Activated naive CD4-positive, alpha-beta T cell treated with anti-CD3 and anti-CD28 coated beads, Interleukin-2, amount 10 ng/mL, durations not matched to agents 7 days and 5 days (primary cell): ENCODE data around the gene PRMT6.
"Not testable (repeated sequence)": the region's sequence is repeated elsewhere in the genome, so short reads cannot be mapped to it uniquely, and the experiment has no call there.

ENCODE experiments used
- CTCF ChIA-PET: fragments of 350-600 bp; sonication (Branson Sonifier 250); formaldehyde crosslinking; loops from one replicate; lab custom pipeline; 2021; ENCODE audit warnings: antibody characterized with exemption; lab: Charles Lee
- DNase-seq: peaks from one replicate; pipeline ENCODE4 v3.0.0-alpha.2; 2020
- H3K27ac Mint-ChIP-seq: one replicate; pipeline ENCODE4 v1.8.0; 2021; ENCODE audit warnings: mild to moderate bottlenecking, moderate library complexity, mixed read lengths
- H3K27me3 Mint-ChIP-seq: one replicate; pipeline ENCODE4 v1.8.0; 2021; ENCODE audit warnings: mild to moderate bottlenecking, mixed read lengths
- H3K36me3 Mint-ChIP-seq: one replicate; pipeline ENCODE4 v1.8.0; 2021; ENCODE audit warnings: mixed read lengths
- H3K4me1 Mint-ChIP-seq: one replicate; pipeline ENCODE4 v1.8.0; 2021; ENCODE audit warnings: mixed read lengths
- H3K4me3 Mint-ChIP-seq: one replicate; pipeline ENCODE4 v1.8.0; 2021; ENCODE audit warnings: mild to moderate bottlenecking, moderate library complexity, mixed read lengths
- H3K9me3 Mint-ChIP-seq: one replicate; pipeline ENCODE4 v1.8.0; 2021; ENCODE audit warnings: mixed read lengths

Gene PRMT6

DNA sequence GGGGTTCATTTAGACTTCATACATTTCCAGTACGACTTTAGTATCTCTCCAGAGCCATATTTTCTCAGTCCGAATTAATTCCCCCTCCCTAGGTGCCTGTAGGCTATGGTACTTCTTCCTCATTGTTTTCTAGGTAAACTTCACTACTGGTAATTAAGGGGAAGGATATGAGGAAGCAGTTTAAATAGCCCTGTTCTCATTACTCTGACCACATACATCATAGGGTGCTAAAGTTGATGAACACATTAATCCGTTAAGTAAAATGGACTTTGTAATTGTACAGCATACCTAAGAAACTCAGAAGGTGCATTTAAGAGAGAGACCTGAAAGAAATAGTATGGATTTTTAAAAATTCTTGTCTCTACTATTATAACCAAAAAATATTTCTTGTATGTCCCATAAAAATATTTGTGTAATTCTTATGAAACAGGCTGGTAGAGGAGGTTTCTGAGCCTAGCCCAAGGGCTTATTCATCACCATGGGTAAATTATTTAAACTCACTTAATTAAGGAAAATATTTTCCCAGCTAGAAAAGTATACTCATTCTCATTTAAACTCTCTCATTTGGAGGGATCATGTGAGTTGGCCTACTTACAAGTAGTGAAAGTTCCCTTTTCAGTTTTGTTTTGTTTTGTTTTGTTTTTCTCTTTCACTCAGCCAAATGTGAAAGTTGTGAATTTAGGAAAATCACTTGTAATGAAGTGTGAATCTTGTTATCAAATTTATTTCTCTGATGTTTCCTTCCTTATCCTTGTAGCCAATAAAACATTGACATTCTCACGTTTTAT is 2.0 kb downstream of the PRMT6 start:
- H3K9me3 Mint-ChIP-seq = no peaks in the 10 kb centered on the region
- CTCF ChIA-PET = no interaction called here
- peaks cover 30% of the 10 kb centered on the region for H3K4me1 Mint-ChIP-seq
- H3K27me3 Mint-ChIP-seq = no peaks in the 10 kb centered on the region
- H3K4me3 Mint-ChIP-seq = peak overlapping the region; percentile 90
- no peak for DNase-seq
- peaks cover 25% of the 10 kb centered on the region for H3K36me3 Mint-ChIP-seq
- no peak overlapping the region for H3K27ac Mint-ChIP-seq

DNA sequence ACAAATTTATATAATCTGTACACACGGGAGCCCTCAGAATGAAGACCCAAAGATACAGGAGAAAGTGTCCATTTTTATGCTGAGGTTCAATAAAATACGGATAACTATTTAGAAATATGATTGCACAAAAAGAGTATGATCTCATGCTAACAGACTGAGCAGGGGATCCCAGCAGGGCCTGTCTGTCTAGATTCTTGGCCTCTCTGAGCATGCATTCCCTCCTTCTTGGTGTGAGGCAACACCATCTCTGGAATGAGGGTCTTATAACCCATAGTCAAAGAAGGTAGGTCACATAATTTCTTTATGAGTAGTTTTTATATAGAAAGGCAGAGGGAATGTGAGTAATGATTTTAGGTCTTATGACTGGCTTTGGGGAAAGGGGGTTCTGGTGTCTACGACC is 5.4 kb downstream of the PRMT6 start:
- H3K27ac Mint-ChIP-seq = no peak overlapping the region
- CTCF ChIA-PET = no interaction called here
- H3K4me3 Mint-ChIP-seq = no peak overlapping the region
- no peak for DNase-seq
- no peaks in the 10 kb centered on the region for H3K9me3 Mint-ChIP-seq
- H3K36me3 Mint-ChIP-seq = peaks cover 22% of the 10 kb centered on the region
- H3K27me3 Mint-ChIP-seq = no peaks in the 10 kb centered on the region
- peaks cover 19% of the 10 kb centered on the region for H3K4me1 Mint-ChIP-seq

DNA sequence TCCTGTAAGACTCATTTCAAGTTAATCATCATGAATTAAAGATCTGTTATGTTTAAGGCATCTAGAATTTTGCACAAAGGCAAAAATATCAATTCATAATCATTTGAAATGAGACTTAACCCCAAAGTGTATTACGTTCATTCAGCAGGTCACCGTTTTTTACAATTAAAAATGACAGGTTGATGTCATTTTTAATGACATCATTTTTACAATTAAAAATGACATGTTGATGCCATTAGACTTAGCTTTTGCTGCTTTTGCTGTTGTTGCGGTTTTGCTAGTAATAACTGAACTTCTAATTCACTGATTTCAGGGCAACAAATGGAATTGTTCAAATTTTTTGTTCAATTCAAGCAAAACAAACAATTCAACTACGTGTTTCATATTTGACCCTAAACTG is 17.0 kb downstream of the PRMT6 start:
- Mint-ChIP-seq H3K36me3 (no peaks in the 10 kb centered on the region), H3K4me3 (no peak overlapping the region), H3K4me1 (no peaks in the 10 kb centered on the region), H3K9me3 (no peaks in the 10 kb centered on the region), H3K27me3 (no peaks in the 10 kb centered on the region), H3K27ac (no peak overlapping the region)
- CTCF ChIA-PET = no interaction called here
- DNase-seq = no peak

DNA sequence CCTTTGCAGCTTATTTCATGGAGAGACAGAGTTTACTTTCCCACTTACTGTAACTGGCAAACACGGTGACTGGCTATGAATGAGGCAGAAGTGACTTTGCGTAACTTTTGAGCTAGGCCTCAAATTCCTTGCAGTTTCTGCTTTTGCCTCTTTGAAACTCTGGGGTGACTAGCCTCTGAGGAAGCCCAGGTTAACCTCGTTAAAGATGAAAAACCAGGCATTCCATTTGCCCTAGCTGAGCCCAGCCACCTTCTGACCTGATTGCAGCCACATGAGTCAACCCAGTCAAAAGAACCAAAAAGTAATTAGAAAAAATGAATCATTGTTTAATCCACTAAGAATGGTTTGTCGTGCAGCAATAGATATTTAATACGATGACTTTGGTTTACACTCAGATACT is 20.4 kb downstream of the PRMT6 start:
- Mint-ChIP-seq H3K27ac (no peak overlapping the region), H3K36me3 (no peaks in the 10 kb centered on the region), H3K9me3 (no peaks in the 10 kb centered on the region), H3K4me3 (no peak overlapping the region), H3K4me1 (no peaks in the 10 kb centered on the region), H3K27me3 (peaks cover 4% of the 10 kb centered on the region)
- CTCF ChIA-PET = no interaction called here
- DNase-seq = no peak

DNA sequence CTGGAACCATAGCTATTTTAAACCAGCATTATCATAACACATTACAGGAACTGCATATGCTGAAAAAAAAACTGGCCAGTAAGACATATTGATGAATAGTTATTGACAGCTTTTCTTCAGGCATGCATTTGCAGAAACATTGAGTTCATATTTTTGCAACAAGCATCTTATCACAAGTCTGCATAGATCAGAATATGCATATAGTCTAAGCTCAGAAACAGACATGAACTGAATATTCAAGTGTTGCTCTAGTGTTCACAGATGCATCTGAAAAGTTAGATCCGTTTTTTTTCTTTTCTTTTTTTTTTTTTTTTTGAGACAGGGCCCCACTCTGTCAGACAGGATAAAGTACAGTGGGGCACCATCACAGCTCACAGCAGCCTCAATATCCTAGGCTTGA is 22.8 kb downstream of the PRMT6 start:
- Mint-ChIP-seq H3K36me3 (no peaks in the 10 kb centered on the region), H3K27me3 (peaks cover 4% of the 10 kb centered on the region), H3K27ac (no peak overlapping the region), H3K4me1 (no peaks in the 10 kb centered on the region), H3K4me3 (no peak overlapping the region), H3K9me3 (no peaks in the 10 kb centered on the region)
- no peak for DNase-seq
- CTCF ChIA-PET = interaction anchor here (0.7 kb wide), 1 partner anchor 105 kb away, joined by 4 read pairs; no protein-coding TSS in a partner anchor

DNA sequence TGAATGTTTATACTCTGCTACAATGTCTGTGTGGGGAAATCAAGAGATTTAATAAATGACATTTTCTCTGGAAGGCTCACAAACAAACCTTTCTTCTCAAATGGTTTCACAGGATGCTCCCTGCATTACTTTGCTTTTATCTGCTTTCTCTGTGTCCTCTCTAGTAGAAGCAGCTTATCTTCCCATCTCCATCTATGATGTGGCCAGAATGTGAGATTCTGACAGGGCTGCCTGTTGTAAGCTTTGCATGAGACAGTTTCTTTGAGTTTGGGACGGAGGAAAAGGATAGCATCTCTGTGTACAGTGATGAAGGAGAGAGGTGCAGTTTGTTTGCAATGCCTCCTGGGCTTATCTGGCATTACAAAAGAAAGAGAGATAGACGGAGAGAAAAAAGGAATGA is 24.6 kb downstream of the PRMT6 start:
- DNase-seq = no peak
- Mint-ChIP-seq H3K9me3 (no peaks in the 10 kb centered on the region), H3K27ac (no peak overlapping the region), H3K4me1 (no peaks in the 10 kb centered on the region), H3K4me3 (no peak overlapping the region), H3K27me3 (peaks cover 4% of the 10 kb centered on the region), H3K36me3 (no peaks in the 10 kb centered on the region)
- CTCF ChIA-PET = no interaction called here

DNA sequence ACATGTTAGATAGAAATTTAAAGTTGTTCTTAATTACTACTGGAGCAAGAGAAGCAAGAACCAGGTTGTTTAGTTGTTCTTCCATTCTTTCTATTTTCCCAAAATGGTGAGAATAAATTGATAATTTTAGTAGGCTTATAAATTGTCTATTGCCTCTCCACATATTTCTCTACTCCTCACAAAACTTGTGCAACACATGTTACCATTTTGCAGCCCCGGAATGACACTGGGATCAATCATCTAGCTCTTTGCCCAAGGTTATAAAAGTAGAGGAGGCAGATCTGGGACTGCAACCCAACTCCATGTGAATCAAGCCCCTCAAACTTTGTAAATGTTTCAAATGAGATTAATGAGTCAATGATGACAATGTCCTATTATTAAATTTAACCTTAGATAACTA is 34.9 kb downstream of the PRMT6 start:
- Mint-ChIP-seq H3K36me3 (no peaks in the 10 kb centered on the region), H3K27ac (no peak overlapping the region), H3K4me3 (no peak overlapping the region), H3K4me1 (no peaks in the 10 kb centered on the region), H3K9me3 (no peaks in the 10 kb centered on the region), H3K27me3 (no peaks in the 10 kb centered on the region)
- DNase-seq = no peak
- CTCF ChIA-PET = no interaction called here

DNA sequence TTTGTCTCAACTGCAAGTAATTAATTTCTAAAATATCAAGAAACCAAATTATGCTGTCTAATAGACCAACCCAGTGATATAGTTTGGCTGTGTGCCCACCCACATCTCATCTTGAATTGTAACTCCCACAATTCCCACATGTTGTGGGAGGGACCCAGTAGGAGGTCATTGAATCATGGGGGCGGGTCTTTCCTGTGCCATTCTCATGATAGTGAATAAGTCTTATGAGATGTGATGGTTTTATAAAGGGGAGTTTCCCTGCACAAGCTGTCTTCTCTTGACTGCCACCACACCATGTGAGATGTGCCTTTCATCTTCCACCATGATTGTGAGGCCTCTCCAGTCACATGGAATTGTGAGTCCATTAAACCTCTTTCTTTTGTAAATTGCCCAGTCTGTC is 36.9 kb downstream of the PRMT6 start:
- CTCF ChIA-PET, DNase-seq, H3K9me3 Mint-ChIP-seq, H3K4me3 Mint-ChIP-seq, H3K4me1 Mint-ChIP-seq, H3K27me3 Mint-ChIP-seq, H3K27ac Mint-ChIP-seq, H3K36me3 Mint-ChIP-seq: not testable (repeated sequence)

DNA sequence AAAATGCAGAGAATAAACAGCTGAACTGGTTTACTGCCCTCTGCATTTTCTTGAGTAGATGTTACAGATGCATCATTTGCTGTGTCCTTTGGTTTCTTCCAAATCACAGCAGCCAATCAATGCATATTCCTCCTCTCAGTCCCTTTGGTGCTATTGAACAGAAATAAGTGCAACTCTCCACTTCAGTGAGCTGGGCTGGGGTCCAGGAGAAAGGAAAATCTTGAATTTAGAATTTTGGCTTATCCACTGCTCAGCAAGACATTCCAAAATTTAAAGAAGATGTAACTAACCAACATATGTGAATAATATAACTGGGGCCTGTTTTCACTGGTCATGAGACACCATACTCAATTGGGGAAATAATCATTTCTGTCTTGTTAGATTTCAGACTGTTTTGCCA is 39.2 kb downstream of the PRMT6 start:
- H3K4me3 Mint-ChIP-seq = no peak overlapping the region
- no peak overlapping the region for H3K27ac Mint-ChIP-seq
- CTCF ChIA-PET = no interaction called here
- no peaks in the 10 kb centered on the region for H3K4me1 Mint-ChIP-seq
- H3K27me3 Mint-ChIP-seq = no peaks in the 10 kb centered on the region
- no peaks in the 10 kb centered on the region for H3K9me3 Mint-ChIP-seq
- no peak for DNase-seq
- no peaks in the 10 kb centered on the region for H3K36me3 Mint-ChIP-seq

DNA sequence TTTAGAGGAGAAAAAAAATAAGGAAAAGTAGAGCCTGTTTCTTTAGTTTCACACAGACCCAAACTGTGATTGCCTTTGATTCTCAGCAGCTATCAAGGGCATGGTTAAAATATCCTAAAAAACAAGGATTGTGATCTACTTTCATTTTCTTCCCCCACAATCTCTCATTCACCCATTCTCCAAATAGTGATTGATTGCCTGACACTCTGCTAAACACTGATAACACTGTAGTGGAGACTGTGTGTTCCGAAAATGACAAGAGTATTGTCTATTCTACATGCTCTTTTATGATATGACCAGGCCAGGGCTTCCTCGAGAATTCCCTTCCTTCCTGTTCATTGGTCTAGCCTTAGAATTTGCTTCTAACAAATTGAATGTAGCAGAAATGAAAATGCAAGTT is 40.2 kb downstream of the PRMT6 start:
- CTCF ChIA-PET = no interaction called here
- Mint-ChIP-seq H3K27me3 (no peaks in the 10 kb centered on the region), H3K4me3 (no peak overlapping the region), H3K4me1 (no peaks in the 10 kb centered on the region), H3K36me3 (no peaks in the 10 kb centered on the region), H3K27ac (no peak overlapping the region), H3K9me3 (no peaks in the 10 kb centered on the region)
- DNase-seq = no peak

DNA sequence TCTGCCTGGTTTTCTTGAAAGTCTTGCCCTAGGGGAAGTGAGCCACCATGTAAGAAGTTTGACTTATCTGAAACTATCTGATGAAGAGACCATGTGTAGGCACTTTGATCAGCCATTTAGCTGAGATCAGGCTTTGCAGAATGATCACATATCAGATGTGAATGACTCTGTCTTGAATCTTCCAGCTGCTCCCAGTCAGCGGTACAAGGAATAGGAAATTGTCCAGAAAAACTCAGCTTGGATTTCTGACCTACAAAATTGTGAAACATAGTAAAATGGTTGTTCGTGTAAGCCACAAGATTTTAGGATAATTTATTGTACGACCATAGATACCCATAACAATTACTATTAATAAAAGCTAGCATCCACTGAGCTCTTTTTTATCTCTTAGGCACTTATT is 42.5 kb downstream of the PRMT6 start:
- DNase-seq = no peak
- no peaks in the 10 kb centered on the region for H3K9me3 Mint-ChIP-seq
- H3K4me3 Mint-ChIP-seq = no peak overlapping the region
- H3K27me3 Mint-ChIP-seq = no peaks in the 10 kb centered on the region
- H3K4me1 Mint-ChIP-seq = no peaks in the 10 kb centered on the region
- H3K36me3 Mint-ChIP-seq = no peaks in the 10 kb centered on the region
- H3K27ac Mint-ChIP-seq = no peak overlapping the region
- CTCF ChIA-PET = no interaction called here

DNA sequence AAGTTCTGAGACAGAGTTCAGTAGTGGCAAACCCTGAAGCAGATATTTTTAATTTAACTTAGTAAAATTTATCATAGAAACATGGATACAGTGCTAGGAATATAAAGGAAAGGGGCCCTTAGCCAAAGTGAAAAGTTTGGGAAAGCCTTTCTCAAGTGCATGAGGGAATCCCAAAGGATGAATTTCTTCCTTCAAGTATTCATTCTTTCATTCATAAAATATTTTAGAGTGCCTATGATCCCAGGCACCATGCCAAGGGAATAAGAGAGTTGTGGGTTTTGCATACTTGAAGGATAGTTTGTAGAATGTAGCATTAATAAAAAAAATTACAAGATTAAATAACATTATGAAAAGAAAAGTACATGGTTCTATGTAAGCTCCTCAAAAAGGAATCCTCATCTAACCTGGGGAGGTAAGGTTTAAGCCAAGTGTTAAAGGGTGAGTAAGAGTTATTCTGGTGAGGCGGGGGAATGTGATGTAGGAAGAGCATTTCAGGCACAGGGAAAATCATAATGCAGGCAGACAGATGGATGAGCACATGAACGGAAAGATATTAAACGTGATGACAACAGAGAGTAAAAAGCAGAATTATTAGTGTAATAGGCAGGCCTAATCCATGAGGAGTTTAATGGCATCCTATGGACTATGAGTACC is 44.0 kb downstream of the PRMT6 start:
- H3K36me3 Mint-ChIP-seq = no peaks in the 10 kb centered on the region
- DNase-seq = no peak
- H3K4me1 Mint-ChIP-seq = no peaks in the 10 kb centered on the region
- H3K4me3 Mint-ChIP-seq = no peak overlapping the region
- CTCF ChIA-PET = no interaction called here
- no peaks in the 10 kb centered on the region for H3K9me3 Mint-ChIP-seq
- no peaks in the 10 kb centered on the region for H3K27me3 Mint-ChIP-seq
- no peak overlapping the region for H3K27ac Mint-ChIP-seq

DNA sequence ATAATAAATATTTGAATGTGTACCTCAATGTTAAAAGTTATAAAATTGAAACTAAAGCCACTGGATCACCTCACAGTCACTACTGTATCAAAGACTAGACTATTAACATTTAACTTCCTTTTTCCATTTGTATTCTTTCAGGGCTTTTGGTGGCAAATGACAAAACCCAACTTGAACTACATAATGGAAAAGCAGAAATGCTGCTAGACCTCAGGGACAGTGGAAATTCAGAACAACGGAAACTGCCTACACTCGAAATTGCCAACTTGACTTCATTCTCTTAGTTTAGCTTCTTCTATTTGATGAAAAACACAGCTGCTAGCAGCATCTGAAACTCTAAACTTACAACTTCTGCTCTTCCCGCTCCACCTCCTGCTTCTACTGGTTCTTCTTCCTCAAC is 49.4 kb downstream of the PRMT6 start:
- H3K9me3 Mint-ChIP-seq = no peaks in the 10 kb centered on the region
- no peaks in the 10 kb centered on the region for H3K36me3 Mint-ChIP-seq
- DNase-seq = no peak
- CTCF ChIA-PET = no interaction called here
- H3K27ac Mint-ChIP-seq = no peak overlapping the region
- no peaks in the 10 kb centered on the region for H3K4me1 Mint-ChIP-seq
- H3K4me3 Mint-ChIP-seq = no peak overlapping the region
- no peaks in the 10 kb centered on the region for H3K27me3 Mint-ChIP-seq
